A673 (cell line): ENCODE data around the gene SOS1.

Experiments used
- CTCF ChIP-seq: fragments of 300-800, 200-600 bp; sonication (generic); conservative IDR thresholded peaks from 2 replicates; pipeline ENCODE4 v1.5.1; 2017; ENCODE audit warnings: low read depth, mild to moderate bottlenecking, antibody characterized with exemption, low read length, moderate library complexity, mixed read lengths
- EZH2 ChIP-seq: fragments of 200-600 bp; sonication (generic); IDR thresholded peaks from 2 replicates; pipeline ENCODE4 v1.6.1; 2017; ENCODE audit warnings: borderline replicate concordance, low read depth, mild to moderate bottlenecking, mixed read lengths, antibody characterized with exemption, low read length; ENCODE audit not compliant: poor library complexity, severe bottlenecking

GRCh38 chr2:39121523-39122063 lies 742 bp upstream of the SOS1 start:
- no peak for TF ChIP-seq EZH2
- TF ChIP-seq CTCF = no peak
